HL-60 (cell line): ENCODE results near the gene THEM5.

ENCODE experiments used
- GABPA ChIP-seq: IDR thresholded peaks from 2 replicates; pipeline ENCODE4 v1.6.1; 2012; ENCODE audit warnings: low read depth
- POLR2AphosphoS5 ChIP-seq: IDR thresholded peaks from 2 replicates; pipeline ENCODE4 v1.6.1; 2012; ENCODE audit warnings: low read depth
- SPI1 ChIP-seq: IDR thresholded peaks from 2 replicates; pipeline ENCODE4 v1.6.1; 2012; ENCODE audit warnings: low read depth, mild to moderate bottlenecking, borderline replicate concordance
- TF ChIP-seq, protein P1 (sequence below): IDR thresholded peaks from one replicate; pipeline ENCODE4 v1.5.1; 2011; ENCODE audit warnings: low read length, control low read depth, inconsistent platforms; ENCODE audit not compliant: insufficient read depth
- TF ChIP-seq, protein P2 (sequence below): IDR thresholded peaks from 2 replicates; pipeline ENCODE4 v1.6.1; 2012; ENCODE audit warnings: low read depth; ENCODE audit not compliant: insufficient replicate concordance

DNA sequence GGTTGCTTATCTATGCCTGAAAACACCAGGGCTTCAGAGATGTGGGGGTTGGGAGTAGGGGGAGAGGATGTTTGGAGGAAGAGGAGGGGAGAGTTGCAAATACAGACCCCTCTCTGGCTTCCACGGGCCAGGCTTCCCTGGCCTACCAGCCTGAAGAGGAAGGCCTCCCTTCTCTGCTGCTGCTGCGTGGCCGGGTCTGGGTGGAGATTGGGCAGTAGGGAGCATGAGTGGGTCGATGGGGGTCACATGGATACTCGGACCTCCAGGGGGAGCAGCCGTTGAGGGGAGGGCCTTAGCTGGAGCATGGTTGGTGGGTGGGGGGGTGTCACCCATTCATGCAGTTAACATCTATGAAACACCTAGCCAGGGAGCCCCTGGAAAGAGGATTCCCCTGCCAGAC lies 23.5 kb downstream of the THEM5 start:
- TF ChIP-seq, protein P1, sequence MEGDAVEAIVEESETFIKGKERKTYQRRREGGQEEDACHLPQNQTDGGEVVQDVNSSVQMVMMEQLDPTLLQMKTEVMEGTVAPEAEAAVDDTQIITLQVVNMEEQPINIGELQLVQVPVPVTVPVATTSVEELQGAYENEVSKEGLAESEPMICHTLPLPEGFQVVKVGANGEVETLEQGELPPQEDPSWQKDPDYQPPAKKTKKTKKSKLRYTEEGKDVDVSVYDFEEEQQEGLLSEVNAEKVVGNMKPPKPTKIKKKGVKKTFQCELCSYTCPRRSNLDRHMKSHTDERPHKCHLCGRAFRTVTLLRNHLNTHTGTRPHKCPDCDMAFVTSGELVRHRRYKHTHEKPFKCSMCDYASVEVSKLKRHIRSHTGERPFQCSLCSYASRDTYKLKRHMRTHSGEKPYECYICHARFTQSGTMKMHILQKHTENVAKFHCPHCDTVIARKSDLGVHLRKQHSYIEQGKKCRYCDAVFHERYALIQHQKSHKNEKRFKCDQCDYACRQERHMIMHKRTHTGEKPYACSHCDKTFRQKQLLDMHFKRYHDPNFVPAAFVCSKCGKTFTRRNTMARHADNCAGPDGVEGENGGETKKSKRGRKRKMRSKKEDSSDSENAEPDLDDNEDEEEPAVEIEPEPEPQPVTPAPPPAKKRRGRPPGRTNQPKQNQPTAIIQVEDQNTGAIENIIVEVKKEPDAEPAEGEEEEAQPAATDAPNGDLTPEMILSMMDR = no peak
- TF ChIP-seq POLR2AphosphoS5 (no peak), GABPA (no peak), SPI1 (no peak)
- TF ChIP-seq, protein P2, sequence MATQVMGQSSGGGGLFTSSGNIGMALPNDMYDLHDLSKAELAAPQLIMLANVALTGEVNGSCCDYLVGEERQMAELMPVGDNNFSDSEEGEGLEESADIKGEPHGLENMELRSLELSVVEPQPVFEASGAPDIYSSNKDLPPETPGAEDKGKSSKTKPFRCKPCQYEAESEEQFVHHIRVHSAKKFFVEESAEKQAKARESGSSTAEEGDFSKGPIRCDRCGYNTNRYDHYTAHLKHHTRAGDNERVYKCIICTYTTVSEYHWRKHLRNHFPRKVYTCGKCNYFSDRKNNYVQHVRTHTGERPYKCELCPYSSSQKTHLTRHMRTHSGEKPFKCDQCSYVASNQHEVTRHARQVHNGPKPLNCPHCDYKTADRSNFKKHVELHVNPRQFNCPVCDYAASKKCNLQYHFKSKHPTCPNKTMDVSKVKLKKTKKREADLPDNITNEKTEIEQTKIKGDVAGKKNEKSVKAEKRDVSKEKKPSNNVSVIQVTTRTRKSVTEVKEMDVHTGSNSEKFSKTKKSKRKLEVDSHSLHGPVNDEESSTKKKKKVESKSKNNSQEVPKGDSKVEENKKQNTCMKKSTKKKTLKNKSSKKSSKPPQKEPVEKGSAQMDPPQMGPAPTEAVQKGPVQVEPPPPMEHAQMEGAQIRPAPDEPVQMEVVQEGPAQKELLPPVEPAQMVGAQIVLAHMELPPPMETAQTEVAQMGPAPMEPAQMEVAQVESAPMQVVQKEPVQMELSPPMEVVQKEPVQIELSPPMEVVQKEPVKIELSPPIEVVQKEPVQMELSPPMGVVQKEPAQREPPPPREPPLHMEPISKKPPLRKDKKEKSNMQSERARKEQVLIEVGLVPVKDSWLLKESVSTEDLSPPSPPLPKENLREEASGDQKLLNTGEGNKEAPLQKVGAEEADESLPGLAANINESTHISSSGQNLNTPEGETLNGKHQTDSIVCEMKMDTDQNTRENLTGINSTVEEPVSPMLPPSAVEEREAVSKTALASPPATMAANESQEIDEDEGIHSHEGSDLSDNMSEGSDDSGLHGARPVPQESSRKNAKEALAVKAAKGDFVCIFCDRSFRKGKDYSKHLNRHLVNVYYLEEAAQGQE = no peak
